Measurements from ENCODE around the gene ELL2.

DNA sequence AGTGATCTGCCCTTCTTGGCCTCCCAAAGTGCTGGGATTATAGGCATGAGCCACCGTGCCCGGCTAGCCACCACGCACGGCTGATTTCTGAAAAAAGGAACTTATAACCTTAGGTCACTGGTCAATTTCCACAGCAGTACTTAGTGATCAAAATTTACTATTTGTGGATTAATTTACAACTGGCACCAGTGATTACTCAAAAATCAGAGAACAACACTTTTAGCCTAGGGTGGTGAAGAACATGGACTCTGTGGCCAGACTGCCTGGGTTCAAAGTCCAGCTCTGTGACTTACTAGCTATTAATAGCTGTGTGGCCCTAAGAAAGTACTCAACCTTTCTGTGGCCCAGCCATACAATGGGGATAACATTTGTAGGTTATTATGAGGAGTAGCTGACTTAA lies 88.3 kb downstream of the ELL2 start:
- TF ChIP-seq, protein P1, sequence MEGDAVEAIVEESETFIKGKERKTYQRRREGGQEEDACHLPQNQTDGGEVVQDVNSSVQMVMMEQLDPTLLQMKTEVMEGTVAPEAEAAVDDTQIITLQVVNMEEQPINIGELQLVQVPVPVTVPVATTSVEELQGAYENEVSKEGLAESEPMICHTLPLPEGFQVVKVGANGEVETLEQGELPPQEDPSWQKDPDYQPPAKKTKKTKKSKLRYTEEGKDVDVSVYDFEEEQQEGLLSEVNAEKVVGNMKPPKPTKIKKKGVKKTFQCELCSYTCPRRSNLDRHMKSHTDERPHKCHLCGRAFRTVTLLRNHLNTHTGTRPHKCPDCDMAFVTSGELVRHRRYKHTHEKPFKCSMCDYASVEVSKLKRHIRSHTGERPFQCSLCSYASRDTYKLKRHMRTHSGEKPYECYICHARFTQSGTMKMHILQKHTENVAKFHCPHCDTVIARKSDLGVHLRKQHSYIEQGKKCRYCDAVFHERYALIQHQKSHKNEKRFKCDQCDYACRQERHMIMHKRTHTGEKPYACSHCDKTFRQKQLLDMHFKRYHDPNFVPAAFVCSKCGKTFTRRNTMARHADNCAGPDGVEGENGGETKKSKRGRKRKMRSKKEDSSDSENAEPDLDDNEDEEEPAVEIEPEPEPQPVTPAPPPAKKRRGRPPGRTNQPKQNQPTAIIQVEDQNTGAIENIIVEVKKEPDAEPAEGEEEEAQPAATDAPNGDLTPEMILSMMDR (CRISPR knock-in tag; IDR thresholded peaks at IDR 0.05): no peak
- TF ChIP-seq NR3C1 (CRISPR knock-in tag; IDR thresholded peaks at IDR 0.05) (no peak), ZNF713 (CRISPR knock-in tag; IDR thresholded peaks at IDR 0.05) (no peak), NR2C2 (CRISPR knock-in tag; IDR thresholded peaks at IDR 0.05; ENCODE audit: borderline replicate concordance) (no peak), ESRRA (CRISPR knock-in tag; IDR thresholded peaks at IDR 0.05; ENCODE audit: low read depth) (no peak), PAF1 (CRISPR knock-in tag; IDR thresholded peaks at IDR 0.05) (no peak), WIZ (CRISPR knock-in tag; IDR thresholded peaks at IDR 0.05) (no peak), DPF2 (CRISPR knock-in tag; IDR thresholded peaks at IDR 0.05; ENCODE audit: borderline replicate concordance, low read depth) (no peak), BRCA1 (CRISPR knock-in tag; IDR thresholded peaks at IDR 0.05) (no peak), CEBPG (CRISPR knock-in tag; IDR thresholded peaks at IDR 0.05) (no peak)

Measured in HepG2 (cell line).